ENCODE data around the gene SNRNP48. TPM values are rescaled to one million over a fixed set of nuclear protein-coding genes. Genes with fewer than 3 reads are reported as not detected.

The SNRNP48 gene
- total RNA-seq, 1 experiment from 2014 or later = 29.4 TPM

GRCh38 chr6:7647504-7647903 is 57.5 kb downstream of the SNRNP48 start:
- H3K4me3 ChIP-seq (ENCODE audit: low read depth, low read length, poor library complexity, severe bottlenecking) = no peak overlapping the region
- no TSS peak for BruUV-seq (replicated peaks)
- intact Hi-C loops (cut with micrococcal nuclease; ENCODE audit: unreplicated experiment) = no loop called here
- ChIA-PET CTCF (no interaction called here), POLR2A (ENCODE audit: low non-redundant PET) (no interaction called here)
- H3K4me1 ChIP-seq (ENCODE audit: insufficient read depth, low read length, poor library complexity, severe bottlenecking) = no peaks in the 10 kb centered on the region
- TF ChIP-seq, protein P1, sequence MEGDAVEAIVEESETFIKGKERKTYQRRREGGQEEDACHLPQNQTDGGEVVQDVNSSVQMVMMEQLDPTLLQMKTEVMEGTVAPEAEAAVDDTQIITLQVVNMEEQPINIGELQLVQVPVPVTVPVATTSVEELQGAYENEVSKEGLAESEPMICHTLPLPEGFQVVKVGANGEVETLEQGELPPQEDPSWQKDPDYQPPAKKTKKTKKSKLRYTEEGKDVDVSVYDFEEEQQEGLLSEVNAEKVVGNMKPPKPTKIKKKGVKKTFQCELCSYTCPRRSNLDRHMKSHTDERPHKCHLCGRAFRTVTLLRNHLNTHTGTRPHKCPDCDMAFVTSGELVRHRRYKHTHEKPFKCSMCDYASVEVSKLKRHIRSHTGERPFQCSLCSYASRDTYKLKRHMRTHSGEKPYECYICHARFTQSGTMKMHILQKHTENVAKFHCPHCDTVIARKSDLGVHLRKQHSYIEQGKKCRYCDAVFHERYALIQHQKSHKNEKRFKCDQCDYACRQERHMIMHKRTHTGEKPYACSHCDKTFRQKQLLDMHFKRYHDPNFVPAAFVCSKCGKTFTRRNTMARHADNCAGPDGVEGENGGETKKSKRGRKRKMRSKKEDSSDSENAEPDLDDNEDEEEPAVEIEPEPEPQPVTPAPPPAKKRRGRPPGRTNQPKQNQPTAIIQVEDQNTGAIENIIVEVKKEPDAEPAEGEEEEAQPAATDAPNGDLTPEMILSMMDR (conservative IDR thresholded peaks at IDR 0.05; ENCODE audit: low read depth, low read length) = no peak
- TF ChIP-seq EZH2 (IDR thresholded peaks at IDR 0.05; ENCODE audit: borderline replicate concordance, low read depth, low read length, poor library complexity, severe bottlenecking) = no peak
- H3K27me3 ChIP-seq (replicated peaks; ENCODE audit: insufficient read depth, low read depth, low read length, poor library complexity) = no peaks in the 10 kb centered on the region
- no peaks in the 10 kb centered on the region for H3K9me3 ChIP-seq (ENCODE audit: low read depth, low read length, poor library complexity, severe bottlenecking)
- H3K36me3 ChIP-seq (ENCODE audit: insufficient read depth, low read length, poor library complexity, severe bottlenecking) = no peaks in the 10 kb centered on the region
- no peak for DNase-seq (ENCODE audit: low spot score)
- no peak overlapping the region for H3K27ac ChIP-seq (ENCODE audit: low read depth, low read length, poor library complexity, severe bottlenecking)

DNA sequence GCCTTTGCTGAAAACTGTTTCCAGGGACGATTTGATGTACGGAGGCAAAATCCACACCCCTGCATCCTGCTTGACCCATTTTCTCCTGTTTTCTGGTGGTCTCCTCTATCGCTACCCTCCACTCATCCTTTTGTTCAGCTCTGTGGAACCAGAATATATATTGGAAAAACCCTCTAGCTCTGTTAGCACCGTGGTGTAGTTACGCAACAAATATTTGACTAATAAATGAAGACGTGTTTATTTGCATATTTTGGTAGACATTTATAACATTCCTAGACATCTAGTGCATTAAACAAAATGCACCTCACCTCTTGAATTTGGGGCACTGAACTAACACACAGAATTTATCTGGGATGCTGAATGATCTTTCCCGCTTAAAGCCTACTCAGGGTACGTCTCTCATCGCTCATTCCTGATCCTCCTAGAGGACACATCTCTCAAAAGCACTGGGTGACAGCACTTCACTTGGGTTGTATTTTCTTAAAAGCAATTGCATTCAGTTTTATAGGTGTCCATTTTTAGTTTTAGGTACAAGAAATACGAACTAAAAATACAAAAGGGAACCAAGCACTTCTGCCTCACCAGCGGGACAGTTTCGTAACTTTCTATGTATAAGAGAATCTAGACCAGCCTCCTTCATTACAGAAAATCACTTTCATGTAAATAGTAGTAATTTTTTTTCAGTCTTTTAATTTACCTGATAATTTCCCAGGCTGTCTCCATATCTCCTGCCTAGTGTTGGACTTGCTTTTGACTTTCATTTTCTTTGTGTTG is 59.2 kb downstream of the SNRNP48 start:
- BruUV-seq (replicated peaks) = no TSS peak
- Histone ChIP-seq H3K27ac (ENCODE audit: low read depth, low read length, poor library complexity, severe bottlenecking) (no peak overlapping the region), H3K4me3 (ENCODE audit: low read depth, low read length, poor library complexity, severe bottlenecking) (no peak overlapping the region), H3K4me1 (ENCODE audit: insufficient read depth, low read length, poor library complexity, severe bottlenecking) (no peaks in the 10 kb centered on the region), H3K9me3 (ENCODE audit: low read depth, low read length, poor library complexity, severe bottlenecking) (no peaks in the 10 kb centered on the region), H3K36me3 (ENCODE audit: insufficient read depth, low read length, poor library complexity, severe bottlenecking) (no peaks in the 10 kb centered on the region), H3K27me3 (replicated peaks; ENCODE audit: insufficient read depth, low read depth, low read length, poor library complexity) (no peaks in the 10 kb centered on the region)
- intact Hi-C loops (cut with micrococcal nuclease; ENCODE audit: unreplicated experiment) = no loop called here
- TF ChIP-seq, protein P1 (conservative IDR thresholded peaks at IDR 0.05; ENCODE audit: low read depth, low read length) = no peak
- no peak for TF ChIP-seq EZH2 (IDR thresholded peaks at IDR 0.05; ENCODE audit: borderline replicate concordance, low read depth, low read length, poor library complexity, severe bottlenecking)
- DNase-seq (ENCODE audit: low spot score) = no peak
- ChIA-PET CTCF (no interaction called here), POLR2A (ENCODE audit: low non-redundant PET) (no interaction called here)

DNA sequence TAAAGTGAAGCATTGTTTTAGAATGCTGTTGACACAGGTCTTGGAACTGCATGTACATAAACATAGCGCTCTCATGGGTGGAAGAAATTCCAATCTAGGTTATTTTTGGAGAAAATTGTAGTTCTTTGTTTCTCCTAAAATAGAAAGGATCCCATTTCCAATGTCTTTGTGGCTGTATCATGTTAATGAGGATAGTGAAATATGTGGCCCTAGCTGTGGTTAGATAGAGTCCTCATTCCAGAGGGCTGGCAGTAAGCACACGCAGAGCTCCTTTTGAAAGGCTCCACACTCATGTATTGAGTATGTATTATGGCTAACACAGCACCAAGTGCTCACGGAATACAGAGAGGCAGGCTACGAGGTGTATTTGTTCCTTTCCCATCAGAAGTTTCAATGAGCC is 60.9 kb downstream of the SNRNP48 start:
- Histone ChIP-seq H3K36me3 (ENCODE audit: insufficient read depth, low read length, poor library complexity, severe bottlenecking) (no peaks in the 10 kb centered on the region), H3K27me3 (replicated peaks; ENCODE audit: insufficient read depth, low read depth, low read length, poor library complexity) (no peaks in the 10 kb centered on the region), H3K9me3 (ENCODE audit: low read depth, low read length, poor library complexity, severe bottlenecking) (no peaks in the 10 kb centered on the region), H3K27ac (ENCODE audit: low read depth, low read length, poor library complexity, severe bottlenecking) (no peak overlapping the region), H3K4me3 (ENCODE audit: low read depth, low read length, poor library complexity, severe bottlenecking) (no peak overlapping the region), H3K4me1 (ENCODE audit: insufficient read depth, low read length, poor library complexity, severe bottlenecking) (no peaks in the 10 kb centered on the region)
- TF ChIP-seq, protein P1 (conservative IDR thresholded peaks at IDR 0.05; ENCODE audit: low read depth, low read length) = no peak
- TF ChIP-seq EZH2 (IDR thresholded peaks at IDR 0.05; ENCODE audit: borderline replicate concordance, low read depth, low read length, poor library complexity, severe bottlenecking) = no peak
- CTCF ChIA-PET = no interaction called here
- POLR2A ChIA-PET (ENCODE audit: low non-redundant PET) = no interaction called here
- no peak for DNase-seq (ENCODE audit: low spot score)
- intact Hi-C loops (cut with micrococcal nuclease; ENCODE audit: unreplicated experiment) = no loop called here
- no TSS peak for BruUV-seq (replicated peaks)
